WTC11 (cell line): ENCODE measurements around the gene TCEAL5. TPM values are rescaled to one million over a fixed set of nuclear protein-coding genes. Genes with fewer than 3 reads are reported as not detected.

Experiments
- ATAC-seq: fragments of 200-7000 bp; cut with Tn5 transposase; 2 replicates; pipeline ENCODE4 v1.10.0; 2021; ENCODE audit warnings: mild to moderate bottlenecking, moderate library complexity
- CTCF ChIA-PET: fragments of 300-600 bp; sonication (Branson Sonifier 250); formaldehyde crosslinking; loops from one replicate; lab custom pipeline; 2021; ENCODE audit warnings: antibody characterized with exemption; lab: Charles Lee
- POLR2A ChIA-PET: fragments of 350-600 bp; sonication (Branson Sonifier 250); formaldehyde crosslinking; loops from one replicate; lab custom pipeline; 2021; ENCODE audit warnings: antibody characterized with exemption; lab: Charles Lee
- DNase-seq: peaks from one replicate; pipeline ENCODE4 v3.0.0; 2021; ENCODE audit warnings: low spot score
- H3K27ac Mint-ChIP-seq: 2 replicates; pipeline ENCODE4 v1.8.0; 2021; ENCODE audit warnings: mixed read lengths
- H3K27me3 Mint-ChIP-seq: 2 replicates; pipeline ENCODE4 v1.8.0; 2021; ENCODE audit warnings: low read depth, mild to moderate bottlenecking, moderate library complexity, mixed read lengths
- H3K36me3 Mint-ChIP-seq: 2 replicates; pipeline ENCODE4 v1.8.0; 2021; ENCODE audit warnings: mixed read lengths
- H3K4me1 Mint-ChIP-seq: 2 replicates; pipeline ENCODE4 v1.8.0; 2022; ENCODE audit warnings: mixed read lengths
- H3K4me3 Mint-ChIP-seq: 2 replicates; pipeline ENCODE4 v1.8.0; 2021; ENCODE audit warnings: mild to moderate bottlenecking, moderate library complexity, mixed read lengths
- H3K9me3 Mint-ChIP-seq: 2 replicates; pipeline ENCODE4 v1.8.0; 2021; ENCODE audit warnings: mixed read lengths
- CDX4 ChIP-seq: fragments of 250-450 bp; sonication (Bioruptor Pico); IDR thresholded peaks from 2 replicates; pipeline ENCODE4 v1.9.0; 2021; ENCODE audit warnings: moderate library complexity, mild to moderate bottlenecking, inconsistent platforms, borderline replicate concordance
- ERG ChIP-seq: fragments of 250-450 bp; sonication (Bioruptor Pico); IDR thresholded peaks from 2 replicates; pipeline ENCODE4 v1.8.0; 2021; ENCODE audit warnings: mild to moderate bottlenecking
- ESRRA ChIP-seq: sonication (generic); formaldehyde crosslinking; IDR thresholded peaks from 2 replicates; pipeline ENCODE4 v1.8.1; 2022; ENCODE audit warnings: mild to moderate bottlenecking, missing genetic modification reagents, borderline replicate concordance
- GABPB1 ChIP-seq: sonication (generic); formaldehyde crosslinking; IDR thresholded peaks from 2 replicates; pipeline ENCODE4 v1.8.1; 2023; ENCODE audit warnings: mild to moderate bottlenecking, missing genetic modification reagents
- GRHL2 ChIP-seq: fragments of 250-450 bp; sonication (Bioruptor Pico); IDR thresholded peaks from 2 replicates; pipeline ENCODE4 v1.8.0; 2022; ENCODE audit warnings: mild to moderate bottlenecking, moderate library complexity; ENCODE audit not compliant: insufficient replicate concordance, severe bottlenecking
- HMGXB4 ChIP-seq: sonication (generic); formaldehyde crosslinking; IDR thresholded peaks from 2 replicates; pipeline ENCODE4 v1.8.1; 2023; ENCODE audit warnings: mild to moderate bottlenecking, moderate library complexity, missing genetic modification reagents
- KAT7 ChIP-seq: sonication (generic); formaldehyde crosslinking; IDR thresholded peaks from 2 replicates; pipeline ENCODE4 v1.8.1; 2023; ENCODE audit warnings: missing genetic modification reagents, mild to moderate bottlenecking, borderline replicate concordance
- MXD4 ChIP-seq: fragments of 250-450 bp; sonication (Bioruptor Pico); IDR thresholded peaks from 2 replicates; pipeline ENCODE4 v1.8.0; 2021; ENCODE audit warnings: mild to moderate bottlenecking, moderate library complexity, borderline replicate concordance
- NR2C2 ChIP-seq: sonication (generic); formaldehyde crosslinking; IDR thresholded peaks from 2 replicates; pipeline ENCODE4 v1.8.0; 2022; ENCODE audit warnings: mild to moderate bottlenecking, missing genetic modification reagents
- SMAD3 ChIP-seq: sonication (generic); formaldehyde crosslinking; IDR thresholded peaks from 2 replicates; pipeline ENCODE4 v1.8.0; 2022; ENCODE audit warnings: missing genetic modification reagents, mild to moderate bottlenecking, borderline replicate concordance
- TP53 ChIP-seq: sonication (generic); formaldehyde crosslinking; IDR thresholded peaks from 2 replicates; pipeline ENCODE4 v1.8.1; 2023; ENCODE audit warnings: mild to moderate bottlenecking, missing genetic modification reagents
- ZBTB43 ChIP-seq: sonication (generic); formaldehyde crosslinking; IDR thresholded peaks from 2 replicates; pipeline ENCODE4 v1.8.1; 2023; ENCODE audit warnings: mild to moderate bottlenecking, missing genetic modification reagents
- ZMAT4 ChIP-seq: fragments of 250-450 bp; sonication (Bioruptor Pico); IDR thresholded peaks from 2 replicates; pipeline ENCODE4 v1.9.0; 2021; ENCODE audit warnings: mild to moderate bottlenecking
- ZNF416 ChIP-seq: fragments of 250-450 bp; sonication (Bioruptor Pico); IDR thresholded peaks from 2 replicates; pipeline ENCODE4 v1.9.0; 2021; ENCODE audit warnings: mild to moderate bottlenecking, inconsistent platforms
- ZNF423 ChIP-seq: fragments of 250-450 bp; sonication (Bioruptor Pico); IDR thresholded peaks from 2 replicates; pipeline ENCODE4 v2.1.2; 2022; ENCODE audit warnings: mild to moderate bottlenecking, moderate library complexity
- ZNF512 ChIP-seq: sonication (generic); formaldehyde crosslinking; IDR thresholded peaks from 2 replicates; pipeline ENCODE4 v1.8.1; 2022; ENCODE audit warnings: missing genetic modification reagents, borderline replicate concordance
- ZNF671 ChIP-seq: fragments of 250-450 bp; sonication (Bioruptor Pico); IDR thresholded peaks from 2 replicates; pipeline ENCODE4 v1.8.0; 2021; ENCODE audit warnings: mild to moderate bottlenecking
- total RNA-seq: library from RNA; stranded (reverse); gene quantifications from 3 replicates; pipeline ENCODE4 v1.2.3, GENCODE V29; 2021

Gene TCEAL5
- total RNA-seq, 1 experiment from 2014 or later = 3.5 TPM

- Mint-ChIP-seq H3K4me3 (no peak overlapping the region), H3K9me3 (no peaks in the 10 kb centered on the region), H3K4me1 (peaks cover 31% of the 10 kb centered on the region), H3K27me3 (no peaks in the 10 kb centered on the region; the same call in 1 of the 2 replicates), H3K27ac (no peak overlapping the region), H3K36me3 (peaks cover 7% of the 10 kb centered on the region)
- ChIA-PET POLR2A (no interaction called here), CTCF (interaction anchor here (1.1 kb wide), 1 partner anchor 213 kb away, joined by 3 read pairs; no protein-coding TSS in a partner anchor)
- ATAC-seq = no peak
- DNase-seq = no peak
- TF ChIP-seq HMGXB4 (CRISPR knock-in tag) (no peak), ERG (CRISPR knock-in tag) (no peak), ZNF423 (no peak)
Measured at GRCh38 chrX:103250977-103251376, 25.6 kb downstream of the TCEAL5 start.

- no peak for TF ChIP-seq SMAD3 (CRISPR knock-in tag)
- no peak for TF ChIP-seq MXD4 (CRISPR knock-in tag)
- TF ChIP-seq TP53 (CRISPR knock-in tag) = no peak
- no peak for TF ChIP-seq ESRRA (CRISPR knock-in tag)
- no peak for TF ChIP-seq ZMAT4
- no peak for TF ChIP-seq GRHL2
- TF ChIP-seq ZBTB43 (CRISPR knock-in tag) = no peak
- TF ChIP-seq ZNF416 (CRISPR knock-in tag) = no peak
- TF ChIP-seq KAT7 (CRISPR knock-in tag) = no peak
- TF ChIP-seq ZNF671 = no peak
- no peak for TF ChIP-seq ZNF512 (CRISPR knock-in tag)
- no peak for TF ChIP-seq NR2C2 (CRISPR knock-in tag)
- no peak for TF ChIP-seq ERG (CRISPR knock-in tag)
- TF ChIP-seq CDX4 (CRISPR knock-in tag) = no peak
- TF ChIP-seq GABPB1 (CRISPR knock-in tag) = no peak
- TF ChIP-seq, all 79 proteins: peak for 0
- ChIA-PET POLR2A (no interaction called here), CTCF (no interaction called here)
- H3K9me3 Mint-ChIP-seq = no peaks in the 10 kb centered on the region
- H3K36me3 Mint-ChIP-seq = peaks cover 7% of the 10 kb centered on the region
- no peak overlapping the region for H3K4me3 Mint-ChIP-seq
- peaks cover 24% of the 10 kb centered on the region for H3K4me1 Mint-ChIP-seq
- ATAC-seq (no peak), DNase-seq (no peak)
- H3K27ac Mint-ChIP-seq = no peak overlapping the region
- no peaks in the 10 kb centered on the region; the same call in 1 of the 2 replicates for H3K27me3 Mint-ChIP-seq
Measured at GRCh38 chrX:103249805-103250204, 26.7 kb downstream of the TCEAL5 start.
